ENCODE results near the gene CDH13.

- TF ChIP-seq CTCF (IDR thresholded peaks at IDR 0.05; ENCODE audit: low read depth, low read length): no peak
- TF ChIP-seq EZH2phosphoT487 (IDR thresholded peaks at IDR 0.05; ENCODE audit: low read depth): no peak
These were observed 21.7 kb upstream of the CDH13 start for GRCh38 chr16:82605076-82605475.

Measured in OCI-LY3 (cell line).